Heart left ventricle (tissue), 16 donors: ENCODE data around the gene GAS2L3. TPM values are rescaled to one million over a fixed set of nuclear protein-coding genes. Genes with fewer than 3 reads are reported as not detected.

Experiments
- ATAC-seq, 4 donors: fragments of 200-7000 bp; cut with Tn5 transposase; one replicate each; pipeline ENCODE4 v1.9.1; 2020 to 2022; ENCODE audit warnings: moderate library complexity in 4 of 4, mild to moderate bottlenecking in 3 of 4, moderate number of reproducible peaks in 1 of 4
- DNase-seq, 5 donors: peaks; one replicate each; pipeline ENCODE4 v3.0.0-alpha.2; 2020
- H3K27ac ChIP-seq, 12 donors: fragments of 200-600 bp; sonication (generic) in 4 of 12; one replicate each; pipeline versions ENCODE4 v1.5.0 to v1.8.0; 2016 to 2022; ENCODE audit warnings: mild to moderate bottlenecking in 2 of 12
- H3K27me3 ChIP-seq, 9 donors: fragments of 200-600 bp; sonication (generic) in 2 of 9; one replicate each; pipeline versions ENCODE4 v1.5.1 to v1.8.0; 2016 to 2022; ENCODE audit warnings: mild to moderate bottlenecking in 3 of 9
- H3K36me3 ChIP-seq, 9 donors: fragments of 200-600 bp; sonication (generic) in 2 of 9; one replicate each; pipeline versions ENCODE4 v1.5.0 to v1.8.0; 2018 to 2022; ENCODE audit warnings: mild to moderate bottlenecking in 2 of 9
- H3K4me1 ChIP-seq, 12 donors: fragments of 200-600 bp; sonication (generic) in 4 of 12; one replicate each; pipeline versions ENCODE4 v1.5.0 to v1.8.0; 2016 to 2022; ENCODE audit warnings: mild to moderate bottlenecking in 3 of 12
- H3K4me3 ChIP-seq, 12 donors: fragments of 200-600 bp; sonication (generic) in 4 of 12; one replicate each; pipeline versions ENCODE4 v1.5.0 to v1.8.0; 2017 to 2022; ENCODE audit warnings: mild to moderate bottlenecking in 9 of 12, moderate library complexity in 4 of 12
- H3K9me3 ChIP-seq, 12 donors: fragments of 200-600 bp; sonication (generic) in 4 of 12; one replicate each; pipeline versions ENCODE4 v1.5.0 to v1.8.0; 2016 to 2022; ENCODE audit warnings: mild to moderate bottlenecking in 1 of 12
- CTCF ChIP-seq, 12 donors: fragments of 200-600 bp; sonication (generic) in 4 of 12; IDR thresholded peaks; one replicate each; pipeline versions ENCODE4 v1.5.0 to v1.8.0; 2018 to 2022; ENCODE audit warnings: antibody characterized with exemption in 12 of 12, mild to moderate bottlenecking in 5 of 12
- POLR2A ChIP-seq, 2 donors: fragments of 450-650 bp; IDR thresholded peaks; one replicate each; pipeline ENCODE4 v1.6.1; 2017; ENCODE audit warnings: antibody characterized with exemption in 2 of 2, mild to moderate bottlenecking in 2 of 2, moderate library complexity in 2 of 2
- WGBS, 4 donors: extraction: QIAGEN DNeasy Blood & Tissue Kit in 2 of 4; methylation state at CpG; one replicate each; pipeline versions ENCODE4 v1.1.5 to v1.1.7; 2013 to 2018; 5-methylcytosine and 5-hydroxymethylcytosine counted together
- intact Hi-C, 10 donors: fragments of 100-400 bp; cut with DNase I; formaldehyde crosslinking; loops; one replicate each; pipeline versions ENCODE4 v1.11.1 to v1.14.2; 2022
- polyA plus RNA-seq, 2 donors: library from polyadenylated mRNA; stranded (reverse); fragments of 200-250 nt; gene quantifications; one replicate each; pipeline ENCODE4 v1.2.3, GENCODE V29; 2013
- total RNA-seq, 9 donors: library from RNA; depleted of rRNA in 2 of 9; stranded (reverse); fragments of >200 nt in 2 of 9; fragmentation: NEBNext Ultra II Directional in 3 of 9; extraction: Animal tissue kit (Norgen Biotek cat#: 25700) in 3 of 9; gene quantifications; one replicate each; pipeline versions ENCODE4 v1.1.0 to v1.2.4, GENCODE V29; 2016 to 2023
- donor health status: ischemic (EF 13 %, LVEDD 7.1; RV severe dilation, severe dysfunction).
- donor health status: healthy with polysubstance abuse.
- donor health status: DM: no; HTN: yes; CAD: no.
- donor health status: DM: no; HTN: no; CAD: no.
- donor health status: ischemic (EF 25% LVEDD 6.9; RV normal size, moderate dysfunction).
- donor health status: ischemic (EF 25% LVEDD 5.7; RV mildly dilated, moderate dysfunction).
- donor health status: healthy.
- donor health status: DM: yes; HTN: yes; CAD: no.
- donor health status: ischemic (EF 35%, LVEDD 5.7; RV mildly dilated, moderate dysfunction).
- donor health status: nonischemic (EF 11% LVEDD 7.7; RV severe dilation, severe dysfunction).
- donor health status: DM: yes; HTN: yes; CAD: no.
- donor health status: PGD.
- donor health status: ischemic (EF 29% LVEDD 5.4; RV normal size, mild dysfunction).
- donor health status: nonischemic (EF 23%, LVEDD 6.1; RV moderate dilation, normal function).

GAS2L3 gene
- total and polyA plus RNA-seq, 11 donors = 0.47 to 13.2 (median 1.5) TPM

GRCh38 chr12:100529756-100530350 lies 43.6 kb upstream of the GAS2L3 start:
- Histone ChIP-seq H3K36me3 (no peaks in the 10 kb centered on the region), H3K4me1 (no peaks in the 10 kb centered on the region), H3K4me3 (no peak overlapping the region), H3K27ac (no peak overlapping the region), H3K27me3 (peaks cover 0 to 4% (median 0%) of the 10 kb centered on the region in 9 donors), H3K9me3 (no peaks in the 10 kb centered on the region)
- TF ChIP-seq CTCF (IDR thresholded peaks at IDR 0.05) = no peak
- ATAC-seq (no peak), DNase-seq (no peak)
- intact Hi-C loops = no loop called here
- WGBS, 4 donors = 87 to 97% (median 92%) methylated on average over 2 of the region's 2 CpGs

GRCh38 chr12:100533376-100533775 lies 40.1 kb upstream of the GAS2L3 start:
- Histone ChIP-seq H3K9me3 (no peaks in the 10 kb centered on the region), H3K27ac (no peak overlapping the region), H3K27me3 (peaks cover 0 to 4% (median 0%) of the 10 kb centered on the region in 9 donors), H3K4me3 (no peak overlapping the region), H3K4me1 (no peaks in the 10 kb centered on the region), H3K36me3 (no peaks in the 10 kb centered on the region)
- DNase-seq = no peak
- WGBS, 4 donors = 79 to 88% (median 81%) methylated on average over 3 of the region's 3 CpGs
- no peak for ATAC-seq
- TF ChIP-seq CTCF (IDR thresholded peaks at IDR 0.05) = no peak
- TF ChIP-seq POLR2A (IDR thresholded peaks at IDR 0.05) = no peak
- intact Hi-C loops = no loop called here

- Histone ChIP-seq H3K36me3 (no peaks in the 10 kb centered on the region), H3K4me3 (no peak overlapping the region), H3K27ac (no peak overlapping the region), H3K4me1 (no peaks in the 10 kb centered on the region), H3K27me3 (peaks cover 0 to 4% (median 0%) of the 10 kb centered on the region in 9 donors), H3K9me3 (no peaks in the 10 kb centered on the region)
- TF ChIP-seq CTCF (IDR thresholded peaks at IDR 0.05) (no peak), POLR2A (IDR thresholded peaks at IDR 0.05) (no peak)
- WGBS, 4 donors = 69 to 77% (median 76%) methylated on average over 6 of the region's 6 CpGs
- intact Hi-C loops = no loop called here
- DNase-seq = no peak
- ATAC-seq = no peak
These were observed 38.8 kb upstream of the GAS2L3 start for GRCh38 chr12:100534625-100535227.

GRCh38 chr12:100539202-100539601 lies 34.3 kb upstream of the GAS2L3 start:
- Histone ChIP-seq H3K27me3 (no peaks in the 10 kb centered on the region), H3K9me3 (no peaks in the 10 kb centered on the region), H3K27ac (no peak overlapping the region), H3K4me1 (no peaks in the 10 kb centered on the region), H3K36me3 (no peaks in the 10 kb centered on the region), H3K4me3 (no peak overlapping the region)
- 25 to 31% (median 29%) methylated on average over 2 of the region's 2 CpGs for WGBS, 4 donors
- intact Hi-C loops = no loop called here
- DNase-seq (no peak), ATAC-seq (no peak)
- TF ChIP-seq CTCF (IDR thresholded peaks at IDR 0.05) (no peak), POLR2A (IDR thresholded peaks at IDR 0.05) (no peak)
